Adipose tissue (tissue), 3 donors: ENCODE results near the gene RNU1-3. TPM values are rescaled to one million over a fixed set of nuclear protein-coding genes. Genes with fewer than 3 reads are reported as not detected.
"Not testable (repeated sequence)": the region's sequence is repeated elsewhere in the genome, so short reads cannot be mapped to it uniquely, and the experiment has no call there.

ENCODE experiments used
- H3K27ac ChIP-seq: one replicate; pipeline ENCODE4 v1.5.1; 2013; ENCODE audit warnings: low read depth, low read length
- WGBS, 3 donors: extraction: QIAGEN DNeasy Blood & Tissue Kit; methylation state at CpG; one replicate each; pipeline ENCODE4 v1.1.7; 2013; 5-methylcytosine and 5-hydroxymethylcytosine counted together
- polyA plus RNA-seq, 3 donors: library from polyadenylated mRNA; stranded (reverse); fragments of 200-250 nt; gene quantifications; one replicate each; pipeline ENCODE4 v1.2.3, GENCODE V29; 2013
- donor health status: healthy with polysubstance abuse.
- donor health status: Bipolar disorder and iron deficiency.
- donor health status: healthy.

RNU1-3 gene
- polyA plus RNA-seq, result not detected

- no CpG with 5 or more reads among the region's 45 CpGs for WGBS, 3 donors
- H3K27ac ChIP-seq, result not testable (repeated sequence)
These were observed at the start of gene RNU1-3 for GRCh38 chr1:16666502-16667413. RNU1-3 (minus strand) TSS chr1:16666948.

GRCh38 chr1:16713480-16713879, 46.7 kb upstream of the RNU1-3 start:
- WGBS, 3 donors, result 66 to 85% (median 75%) methylated on average over 4 of the region's 10 CpGs
- not testable (repeated sequence) for H3K27ac ChIP-seq

GRCh38 chr1:16712984-16713383, 46.2 kb upstream of the RNU1-3 start:
- WGBS, 3 donors, result 91 to 100% (median 100%) methylated on average over 1 to 4 of the region's 6 CpGs
- H3K27ac ChIP-seq, result not testable (repeated sequence)

GRCh38 chr1:16712582-16712981, 45.8 kb upstream of the RNU1-3 start:
- H3K27ac ChIP-seq, result not testable (repeated sequence)
- WGBS, 3 donors, result 68 to 81% (median 68%) methylated on average over 7 to 11 of the region's 14 CpGs

GRCh38 chr1:16712131-16712530, 45.4 kb upstream of the RNU1-3 start:
- WGBS, 3 donors, result 60 to 83% (median 82%) methylated on average over 2 to 3 of the region's 5 CpGs
- H3K27ac ChIP-seq, result not testable (repeated sequence)

- H3K27ac ChIP-seq, result not testable (repeated sequence)
- 74 to 76% (median 75%) methylated on average over 9 to 10 of the region's 13 CpGs for WGBS, 3 donors
These were observed 43.9 kb upstream of the RNU1-3 start for GRCh38 chr1:16710618-16711017.

- H3K27ac ChIP-seq, result not testable (repeated sequence)
- WGBS, 3 donors, result 0 to 31% (median 27%) methylated on average over 1 to 3 of the region's 3 CpGs
These were observed 42.9 kb upstream of the RNU1-3 start for GRCh38 chr1:16709659-16710087.

- H3K27ac ChIP-seq, result not testable (repeated sequence)
- no CpG with 5 or more reads among the region's 6 CpGs for WGBS, 3 donors
These were observed 42.0 kb upstream of the RNU1-3 start for GRCh38 chr1:16708704-16709103.

GRCh38 chr1:16707130-16708093, 40.7 kb upstream of the RNU1-3 start:
- H3K27ac ChIP-seq, result not testable (repeated sequence)
- WGBS, 3 donors, result 2 to 11% (median 9%) methylated on average over 15 to 58 of the region's 99 CpGs

GRCh38 chr1:16706302-16706701, 39.6 kb upstream of the RNU1-3 start:
- not testable (repeated sequence) for H3K27ac ChIP-seq
- 78 to 94% (median 87%) methylated on average over 2 to 6 of the region's 6 CpGs for WGBS, 3 donors

- WGBS, 3 donors, result 80 to 96% (median 93%) methylated on average over 5 to 12 of the region's 16 CpGs
These were observed 37.9 kb upstream of the RNU1-3 start for GRCh38 chr1:16704502-16705100.

GRCh38 chr1:16704076-16704475, 37.3 kb upstream of the RNU1-3 start:
- H3K27ac ChIP-seq, result not testable (repeated sequence)
- WGBS, 3 donors, result 65 to 70% (median 69%) methylated on average over 4 to 7 of the region's 13 CpGs

More at GRCh38 chr1:16704502-16705100, 37.9 kb upstream of the RNU1-3 start:
- not testable (repeated sequence) for H3K27ac ChIP-seq

GRCh38 chr1:16703602-16704001, 36.9 kb upstream of the RNU1-3 start:
- 10 to 42% (median 41%) methylated on average over 2 to 3 of the region's 5 CpGs for WGBS, 3 donors
- H3K27ac ChIP-seq, result not testable (repeated sequence)

- not testable (repeated sequence) for H3K27ac ChIP-seq
- WGBS, 3 donors, result 14% methylated on average over 1 of the region's 7 CpGs; no CpG with 5 or more reads in 2 of the 3 donors
These were observed 36.4 kb upstream of the RNU1-3 start for GRCh38 chr1:16703141-16703540.

GRCh38 chr1:16702280-16702679, 35.5 kb upstream of the RNU1-3 start:
- not testable (repeated sequence) for H3K27ac ChIP-seq
- WGBS, 3 donors, result 92 to 100% methylated on average over 1 to 4 of the region's 5 CpGs; no CpG with 5 or more reads in 1 of the 3 donors

GRCh38 chr1:16701189-16701588, 34.4 kb upstream of the RNU1-3 start:
- no CpG with 5 or more reads among the region's 37 CpGs for WGBS, 3 donors
- H3K27ac ChIP-seq, result not testable (repeated sequence)

GRCh38 chr1:16700138-16700895, 33.6 kb upstream of the RNU1-3 start:
- 0 to 5% methylated on average over 4 to 7 of the region's 57 CpGs; no CpG with 5 or more reads in 1 of the 3 donors for WGBS, 3 donors
- not testable (repeated sequence) for H3K27ac ChIP-seq

GRCh38 chr1:16699440-16699839, 32.7 kb upstream of the RNU1-3 start:
- WGBS, 3 donors, result 9 to 42% (median 27%) methylated on average over 20 to 44 of the region's 52 CpGs
- H3K27ac ChIP-seq, result not testable (repeated sequence)
